SK-N-SH (cell line): ENCODE results near the gene NAMPT. TPM values are rescaled to one million over a fixed set of nuclear protein-coding genes. Genes with fewer than 3 reads are reported as not detected.
"Not testable (repeated sequence)": the region's sequence is repeated elsewhere in the genome, so short reads cannot be mapped to it uniquely, and the experiment has no call there.

ENCODE experiments used
- CTCF ChIA-PET: fragments of 300-600, 350-600 bp; formaldehyde crosslinking; extraction: SDS; loops from one replicate; lab custom pipeline; 2021; lab: Yijun Ruan, JAX
- POLR2A ChIA-PET: fragments of 350-600 bp; sonication (Branson Sonifier 250); formaldehyde crosslinking; extraction: SDS; loops from one replicate; lab custom pipeline; 2020; ENCODE audit warnings: antibody characterized with exemption, inconsistent platforms; lab: Yijun Ruan, JAX
- DNase-seq: peaks from one replicate; pipeline ENCODE4 v3.0.0; 2012
- H2AFZ ChIP-seq: fragments of 200-600 bp; sonication (generic); 2 replicates; pipeline ENCODE4 v1.8.1; 2016; ENCODE audit warnings: antibody characterized with exemption, mild to moderate bottlenecking, low read depth
- H3F3A ChIP-seq: fragments of 200-600 bp; sonication (generic); replicated peaks from 2 replicates; pipeline ENCODE3; 2016; ENCODE audit warnings: antibody characterized with exemption, mild to moderate bottlenecking; ENCODE audit not compliant: insufficient read depth
- H3K27ac ChIP-seq, 2 experiments: fragments of 200-500 bp in 1 of 2; fragments of 200-600 bp in 1 of 2; sonication (Bioruptor generic) in 1 of 2; sonication (generic), shearing (Covaris generic) in 1 of 2; 2 replicates each; pipeline versions ENCODE4 v1.5.1 to v1.6.1; 2014 to 2016; ENCODE audit warnings: low read depth in 2 of 2, inconsistent platforms in 1 of 2, low read length in 1 of 2, mild to moderate bottlenecking in 1 of 2, mixed read lengths in 1 of 2
- H3K27me3 ChIP-seq: fragments of 200-600 bp; sonication (generic), shearing (Covaris generic); 2 replicates; pipeline ENCODE4 v1.6.1; 2016; ENCODE audit warnings: mixed run types; ENCODE audit not compliant: insufficient read depth
- H3K36me3 ChIP-seq, 2 experiments: fragments of 200-500 bp in 1 of 2; fragments of 200-600 bp in 1 of 2; sonication (Bioruptor generic) in 1 of 2; sonication (generic) in 1 of 2; replicated peaks in 1 of 2; 2 replicates each; pipeline versions ENCODE3 to v1.5.1; 2014 to 2016; ENCODE audit warnings: low read length in 1 of 2, mild to moderate bottlenecking in 1 of 2; ENCODE audit not compliant: insufficient read depth in 2 of 2, control insufficient read depth in 1 of 2
- H3K4me1 ChIP-seq, 2 experiments: fragments of 200-500 bp in 1 of 2; fragments of 200-600 bp in 1 of 2; sonication (Bioruptor generic) in 1 of 2; sonication (generic), shearing (Covaris generic) in 1 of 2; 2 replicates each; pipeline versions ENCODE4 v1.5.1 to v1.6.1; 2014 to 2016; ENCODE audit warnings: low read depth in 1 of 2, low read length in 1 of 2, mixed run types in 1 of 2; ENCODE audit not compliant: insufficient read depth in 2 of 2, control insufficient read depth in 1 of 2
- H3K4me2 ChIP-seq: fragments of 200-600 bp; sonication (generic), shearing (Covaris generic); 2 replicates; pipeline ENCODE4 v1.6.1; 2017; ENCODE audit warnings: mixed run types
- H3K4me3 ChIP-seq, 2 experiments: fragments of 200-500 bp in 1 of 2; fragments of 200-600 bp in 1 of 2; sonication (Bioruptor generic) in 1 of 2; sonication (generic), shearing (Covaris generic) in 1 of 2; 2 replicates each; pipeline versions ENCODE4 v1.5.1 to v1.8.1; 2014 to 2016; ENCODE audit warnings: low read depth in 2 of 2, inconsistent platforms in 1 of 2, low read length in 1 of 2, mild to moderate bottlenecking in 1 of 2, mixed read lengths in 1 of 2, moderate library complexity in 1 of 2
- H3K79me2 ChIP-seq: fragments of 200-600 bp; sonication (generic); 2 replicates; pipeline ENCODE4 v1.8.1; 2017; ENCODE audit warnings: mild to moderate bottlenecking; ENCODE audit not compliant: insufficient read depth
- H3K9ac ChIP-seq: fragments of 200-600 bp; sonication (generic); 2 replicates; pipeline ENCODE4 v1.6.1; 2017; ENCODE audit warnings: mixed run types
- H3K9me2 ChIP-seq: fragments of 200-600 bp; sonication (generic); 2 replicates; pipeline ENCODE4 v1.6.1; 2017; ENCODE audit warnings: mixed run types
- H3K9me3 ChIP-seq: fragments of 200-600 bp; sonication (generic); 2 replicates; pipeline ENCODE4 v1.6.1; 2017; ENCODE audit warnings: mixed run types, mild to moderate bottlenecking, moderate library complexity
- H4K20me1 ChIP-seq: fragments of 200-600 bp; sonication (generic); 2 replicates; pipeline ENCODE4 v1.6.1; 2017; ENCODE audit warnings: mild to moderate bottlenecking, mixed run types; ENCODE audit not compliant: insufficient read depth
- CTCF ChIP-seq: fragments of 200-600 bp; sonication (generic); IDR thresholded peaks from 2 replicates; pipeline ENCODE4 v1.6.1; 2017; ENCODE audit warnings: antibody characterized with exemption, mild to moderate bottlenecking, moderate library complexity
- EP300 ChIP-seq, 2 experiments: IDR thresholded peaks; 2 replicates each; pipeline versions ENCODE4 v1.4.0 to v1.6.1; 2012; ENCODE audit warnings: borderline replicate concordance in 1 of 2, low read depth in 1 of 2, low read length in 1 of 2
- JUND ChIP-seq: IDR thresholded peaks from 2 replicates; pipeline ENCODE4 v1.4.0; 2012
- MAX ChIP-seq: IDR thresholded peaks from 2 replicates; pipeline ENCODE4 v1.4.0; 2012; ENCODE audit warnings: low read depth
- NRF1 ChIP-seq: IDR thresholded peaks from 2 replicates; pipeline ENCODE4 v1.6.1; 2012; ENCODE audit warnings: low read depth, mild to moderate bottlenecking, low read length
- PBX3 ChIP-seq: IDR thresholded peaks from 2 replicates; pipeline ENCODE4; 2012
- RAD21 ChIP-seq: IDR thresholded peaks from 2 replicates; pipeline ENCODE4 v1.6.1; 2012; ENCODE audit warnings: mild to moderate bottlenecking, low read length
- TCF12 ChIP-seq: IDR thresholded peaks from 2 replicates; pipeline ENCODE4 v1.4.0; 2012
- YY1 ChIP-seq: IDR thresholded peaks from 2 replicates; pipeline ENCODE4 v1.4.0; 2012; ENCODE audit warnings: low read depth, mild to moderate bottlenecking
- WGBS: methylation state at CpG from one replicate; pipeline ENCODE4 v1.1.6; 2017; ENCODE audit warnings: low lambda C conversion rate; 5-methylcytosine and 5-hydroxymethylcytosine counted together
- polyA plus RNA-seq, 3 experiments: library from polyadenylated mRNA; depleted of rRNA; stranded (reverse); fragments of >200 nt; gene quantifications; 2 replicates each; pipeline ENCODE4 v1.2.3, GENCODE V29; 2012
- TF ChIP-seq, protein P1 (sequence below): fragments of 150-350 bp; IDR thresholded peaks from 2 replicates; pipeline ENCODE4 v1.6.1; 2017; ENCODE audit warnings: antibody characterized with exemption, low read length, low read depth, borderline replicate concordance
- TF ChIP-seq, protein P2 (sequence below): IDR thresholded peaks from 2 replicates; pipeline ENCODE4 v1.6.1; 2012; ENCODE audit warnings: mild to moderate bottlenecking, low read depth, low read length, moderate library complexity

Gene NAMPT
- polyA plus RNA-seq, 1 of the 3 experiments (the other 2 are of a cell fraction), result 20.1 TPM

DNA sequence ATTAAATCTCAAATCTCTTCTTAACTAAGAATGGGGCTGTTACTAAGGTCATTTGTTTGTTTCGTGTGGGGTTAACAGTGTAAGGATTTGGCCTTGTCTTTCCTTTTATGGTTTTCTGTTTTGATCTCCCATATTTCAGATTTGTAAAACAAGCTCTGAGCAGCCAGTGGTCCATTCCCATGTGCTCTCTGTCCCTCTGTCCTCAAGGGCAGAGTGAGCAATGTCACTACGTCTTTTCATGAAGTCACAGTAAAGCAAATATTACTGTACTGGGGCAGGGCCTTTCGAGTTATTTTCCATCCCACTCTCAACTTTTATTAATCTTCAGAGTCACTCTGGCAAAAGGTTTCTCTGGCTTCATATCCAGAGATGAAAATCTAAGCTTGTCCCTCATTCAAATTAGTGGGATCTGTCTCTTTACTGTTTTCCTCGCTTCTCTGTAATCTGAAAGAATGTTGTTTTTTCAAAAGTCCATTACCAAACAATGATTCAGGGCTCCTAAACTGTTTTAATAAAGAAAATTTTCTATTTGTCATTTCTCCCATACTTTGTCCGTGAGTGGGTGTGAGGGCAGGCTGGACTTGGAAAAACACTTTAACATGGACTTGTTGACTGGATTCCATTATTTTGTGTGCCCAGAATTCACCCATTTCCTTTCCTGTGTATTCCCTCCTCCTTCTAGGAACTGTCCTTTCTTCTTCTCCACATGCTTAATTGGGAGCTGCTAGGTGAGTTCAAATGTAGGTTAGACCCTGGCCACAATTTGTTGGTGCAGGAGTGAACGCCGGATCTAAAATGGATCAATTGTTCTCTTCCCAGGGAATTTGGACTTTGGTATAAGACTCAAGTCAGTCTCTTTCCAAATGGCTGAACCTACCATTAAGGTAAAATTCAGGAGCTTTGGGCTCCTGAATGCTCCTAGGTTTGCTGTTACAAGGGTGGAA is 42.1 kb upstream of the NAMPT start:
- Histone ChIP-seq H3K9ac (no peak overlapping the region), H3K9me2 (no peaks in the 10 kb centered on the region), H3K27ac (peak overlapping the region in 1 of 2 experiments; percentile 22; a peak in 2 of 4 replicates), H3K4me2 (no peak overlapping the region), H3K9me3 (no peaks in the 10 kb centered on the region), H3K4me3 (no peak overlapping the region), H2AFZ (peak overlapping the region; percentile 10; the same call in 1 of the 2 replicates), H3K79me2 (no peaks in the 10 kb centered on the region), H3K36me3 (no peaks in the 10 kb centered on the region), H4K20me1 (no peaks in the 10 kb centered on the region), H3K27me3 (no peaks in the 10 kb centered on the region), H3K4me1 (peaks cover 4 to 14% of the 10 kb centered on the region in 2 experiments; a peak in 3 of 4 replicates), H3F3A (peaks cover 8% of the 10 kb centered on the region)
- ChIA-PET POLR2A (no interaction called here), CTCF (interaction anchor here (1.2 kb wide), 1 partner anchor 8 kb away, joined by 3 read pairs; no protein-coding TSS in a partner anchor)
- 73% methylated on average over 7 of the region's 7 CpGs for WGBS
- no peak for DNase-seq
- TF ChIP-seq, protein P1, sequence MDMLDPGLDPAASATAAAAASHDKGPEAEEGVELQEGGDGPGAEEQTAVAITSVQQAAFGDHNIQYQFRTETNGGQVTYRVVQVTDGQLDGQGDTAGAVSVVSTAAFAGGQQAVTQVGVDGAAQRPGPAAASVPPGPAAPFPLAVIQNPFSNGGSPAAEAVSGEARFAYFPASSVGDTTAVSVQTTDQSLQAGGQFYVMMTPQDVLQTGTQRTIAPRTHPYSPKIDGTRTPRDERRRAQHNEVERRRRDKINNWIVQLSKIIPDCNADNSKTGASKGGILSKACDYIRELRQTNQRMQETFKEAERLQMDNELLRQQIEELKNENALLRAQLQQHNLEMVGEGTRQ, result no peak
- TF ChIP-seq YY1 (no peak), PBX3 (no peak), RAD21 (no peak), JUND (no peak), EP300 (IDR thresholded peaks at IDR 0.05; ENCODE audit: borderline replicate concordance in 1 of 2, low read depth in 1 of 2, low read length in 1 of 2) (no peak), TCF12 (no peak), CTCF (no peak), NRF1 (no peak), MAX (no peak)
- TF ChIP-seq, protein P2, sequence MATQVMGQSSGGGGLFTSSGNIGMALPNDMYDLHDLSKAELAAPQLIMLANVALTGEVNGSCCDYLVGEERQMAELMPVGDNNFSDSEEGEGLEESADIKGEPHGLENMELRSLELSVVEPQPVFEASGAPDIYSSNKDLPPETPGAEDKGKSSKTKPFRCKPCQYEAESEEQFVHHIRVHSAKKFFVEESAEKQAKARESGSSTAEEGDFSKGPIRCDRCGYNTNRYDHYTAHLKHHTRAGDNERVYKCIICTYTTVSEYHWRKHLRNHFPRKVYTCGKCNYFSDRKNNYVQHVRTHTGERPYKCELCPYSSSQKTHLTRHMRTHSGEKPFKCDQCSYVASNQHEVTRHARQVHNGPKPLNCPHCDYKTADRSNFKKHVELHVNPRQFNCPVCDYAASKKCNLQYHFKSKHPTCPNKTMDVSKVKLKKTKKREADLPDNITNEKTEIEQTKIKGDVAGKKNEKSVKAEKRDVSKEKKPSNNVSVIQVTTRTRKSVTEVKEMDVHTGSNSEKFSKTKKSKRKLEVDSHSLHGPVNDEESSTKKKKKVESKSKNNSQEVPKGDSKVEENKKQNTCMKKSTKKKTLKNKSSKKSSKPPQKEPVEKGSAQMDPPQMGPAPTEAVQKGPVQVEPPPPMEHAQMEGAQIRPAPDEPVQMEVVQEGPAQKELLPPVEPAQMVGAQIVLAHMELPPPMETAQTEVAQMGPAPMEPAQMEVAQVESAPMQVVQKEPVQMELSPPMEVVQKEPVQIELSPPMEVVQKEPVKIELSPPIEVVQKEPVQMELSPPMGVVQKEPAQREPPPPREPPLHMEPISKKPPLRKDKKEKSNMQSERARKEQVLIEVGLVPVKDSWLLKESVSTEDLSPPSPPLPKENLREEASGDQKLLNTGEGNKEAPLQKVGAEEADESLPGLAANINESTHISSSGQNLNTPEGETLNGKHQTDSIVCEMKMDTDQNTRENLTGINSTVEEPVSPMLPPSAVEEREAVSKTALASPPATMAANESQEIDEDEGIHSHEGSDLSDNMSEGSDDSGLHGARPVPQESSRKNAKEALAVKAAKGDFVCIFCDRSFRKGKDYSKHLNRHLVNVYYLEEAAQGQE, result no peak

- H3K36me3 ChIP-seq, H3K4me3 ChIP-seq, H3K9ac ChIP-seq, H3K27me3 ChIP-seq, CTCF ChIA-PET, POLR2A ChIA-PET, DNase-seq, H3K9me2 ChIP-seq, H3K4me1 ChIP-seq, H3K27ac ChIP-seq, H3K9me3 ChIP-seq, H4K20me1 ChIP-seq, H3F3A ChIP-seq, H2AFZ ChIP-seq, H3K79me2 ChIP-seq, H3K4me2 ChIP-seq: not testable (repeated sequence)
- WGBS, result 64% methylated on average over 2 of the region's 2 CpGs
Observed at GRCh38 chr7:106324509-106324908, 39.7 kb upstream of the NAMPT start.

- DNase-seq, H3K9me3 ChIP-seq, H2AFZ ChIP-seq, H3K4me3 ChIP-seq, H3K27me3 ChIP-seq, H3F3A ChIP-seq, POLR2A ChIA-PET, H3K9ac ChIP-seq, H3K4me1 ChIP-seq, H4K20me1 ChIP-seq, H3K9me2 ChIP-seq, H3K4me2 ChIP-seq, H3K79me2 ChIP-seq, H3K27ac ChIP-seq, H3K36me3 ChIP-seq: not testable (repeated sequence)
- CTCF ChIA-PET, result interaction anchor here (0.8 kb wide), 1 partner anchor 144 kb away, joined by 3 read pairs; no protein-coding TSS in a partner anchor
- 51% methylated on average over 9 of the region's 9 CpGs for WGBS
Observed at GRCh38 chr7:106320254-106320770, 35.5 kb upstream of the NAMPT start.
